ENCODE measurements around the gene HADHB.

HADHB gene

DNA sequence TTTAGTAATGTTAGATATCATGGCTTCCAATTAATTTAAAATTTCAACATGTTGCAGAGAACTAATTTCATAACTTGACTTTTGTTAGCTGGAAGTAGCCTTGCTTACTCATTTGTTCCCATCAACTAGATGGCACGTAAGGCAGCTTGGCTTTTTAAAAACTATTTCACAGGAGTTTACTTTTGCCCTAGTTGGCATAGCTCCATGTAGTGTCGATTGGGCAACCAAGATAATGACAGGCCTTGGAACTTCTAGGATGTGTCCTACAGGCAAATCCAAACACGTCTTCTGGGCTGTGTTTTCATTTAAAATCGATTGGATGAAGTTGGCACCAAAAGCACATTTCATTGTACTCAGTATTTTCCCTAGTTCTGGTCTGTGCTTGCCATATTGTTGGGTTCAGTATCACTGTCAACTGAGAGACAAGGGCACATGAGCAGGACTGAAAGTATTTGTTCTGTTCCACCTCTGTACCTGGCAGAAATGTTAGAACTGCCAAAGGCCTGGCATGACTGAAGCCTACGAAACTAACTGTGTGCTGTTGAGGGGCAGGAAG lies 29.4 kb downstream of the HADHB start:
- Histone ChIP-seq H3K36me3 (ENCODE audit: control insufficient read depth, insufficient read depth, low read length) (peaks cover 43% of the 10 kb centered on the region), H3K27ac (ENCODE audit: low read depth, low read length) (no peak overlapping the region)

DNA sequence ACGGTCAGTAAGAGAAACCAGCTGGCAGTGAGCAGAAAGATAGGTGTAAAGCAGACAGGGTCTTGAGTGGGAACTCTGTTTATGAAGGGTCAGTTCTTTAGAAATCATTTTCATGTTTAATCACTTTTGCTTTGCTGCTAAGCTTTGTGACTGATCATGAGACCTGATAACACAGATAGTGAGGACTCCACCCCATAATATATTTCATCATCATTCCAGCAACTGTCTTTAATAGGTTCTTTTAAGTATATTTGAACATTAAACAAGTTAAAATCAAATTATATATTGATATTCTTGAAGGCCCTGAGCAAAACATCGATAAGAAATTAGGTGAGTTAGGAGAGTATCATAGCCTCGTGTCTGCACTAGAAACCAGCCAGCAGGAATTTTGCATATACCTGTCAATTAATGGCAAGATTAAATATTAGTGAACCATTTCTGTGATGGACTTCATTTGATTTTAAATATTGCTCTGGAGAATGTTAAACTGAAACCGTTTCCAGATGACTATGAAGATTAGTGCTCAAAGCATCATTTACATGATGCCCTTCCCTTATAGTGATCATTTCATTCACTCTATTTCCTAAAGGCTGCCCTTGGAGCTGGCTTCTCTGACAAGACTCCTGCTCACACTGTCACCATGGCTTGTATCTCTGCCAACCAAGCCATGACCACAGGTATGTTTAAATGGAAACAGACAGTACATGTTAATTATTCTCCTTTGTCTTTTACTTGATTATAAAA lies 31.9 kb downstream of the HADHB start:
- no peaks in the 10 kb centered on the region for H3K9me3 ChIP-seq (ENCODE audit: control insufficient read depth, insufficient read depth, low read length)
- H3K4me1 ChIP-seq (ENCODE audit: control insufficient read depth, insufficient read depth, low read length) = no peaks in the 10 kb centered on the region
- no peak overlapping the region for H3K4me3 ChIP-seq (ENCODE audit: low read depth, low read length)
- peaks cover 65% of the 10 kb centered on the region for H3K36me3 ChIP-seq (ENCODE audit: control insufficient read depth, insufficient read depth, low read length)
- no peak overlapping the region for H3K9ac ChIP-seq (ENCODE audit: low read depth, low read length)
- H3K27ac ChIP-seq (ENCODE audit: low read depth, low read length) = no peak overlapping the region
- no peaks in the 10 kb centered on the region for H3K27me3 ChIP-seq (ENCODE audit: control insufficient read depth, insufficient read depth, low read length)

More for the DNA sequence above, 29.4 kb downstream of the HADHB start:
- Histone ChIP-seq H3K27me3 (ENCODE audit: control insufficient read depth, insufficient read depth, low read length) (no peaks in the 10 kb centered on the region), H3K4me3 (ENCODE audit: low read depth, low read length) (no peak overlapping the region), H3K4me1 (ENCODE audit: control insufficient read depth, insufficient read depth, low read length) (no peaks in the 10 kb centered on the region), H3K9ac (ENCODE audit: low read depth, low read length) (no peak overlapping the region), H3K9me3 (ENCODE audit: control insufficient read depth, insufficient read depth, low read length) (no peaks in the 10 kb centered on the region)

DNA sequence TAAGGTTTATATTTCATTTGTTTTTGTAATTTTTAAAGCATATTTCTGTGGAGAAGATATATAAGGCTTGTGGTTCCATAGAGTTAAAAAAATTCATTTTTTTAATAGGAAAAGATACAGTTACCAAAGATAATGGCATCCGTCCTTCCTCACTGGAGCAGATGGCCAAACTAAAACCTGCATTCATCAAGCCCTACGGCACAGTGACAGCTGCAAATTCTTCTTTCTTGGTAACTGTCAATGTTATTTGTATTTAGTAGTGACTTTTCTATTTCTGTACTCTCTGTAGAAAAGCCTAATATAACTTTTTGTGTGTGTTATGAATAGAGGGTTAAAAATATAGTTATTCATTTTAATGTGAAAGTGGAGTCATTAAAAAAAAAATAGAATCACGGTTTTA lies 35.1 kb downstream of the HADHB start:
- Histone ChIP-seq H3K4me1 (ENCODE audit: control insufficient read depth, insufficient read depth, low read length) (no peaks in the 10 kb centered on the region), H3K36me3 (ENCODE audit: control insufficient read depth, insufficient read depth, low read length) (peaks cover 74% of the 10 kb centered on the region), H3K4me3 (ENCODE audit: low read depth, low read length) (no peak overlapping the region), H3K9me3 (ENCODE audit: control insufficient read depth, insufficient read depth, low read length) (no peaks in the 10 kb centered on the region), H3K9ac (ENCODE audit: low read depth, low read length) (no peak overlapping the region), H3K27me3 (ENCODE audit: control insufficient read depth, insufficient read depth, low read length) (no peaks in the 10 kb centered on the region), H3K27ac (ENCODE audit: low read depth, low read length) (no peak overlapping the region)

DNA sequence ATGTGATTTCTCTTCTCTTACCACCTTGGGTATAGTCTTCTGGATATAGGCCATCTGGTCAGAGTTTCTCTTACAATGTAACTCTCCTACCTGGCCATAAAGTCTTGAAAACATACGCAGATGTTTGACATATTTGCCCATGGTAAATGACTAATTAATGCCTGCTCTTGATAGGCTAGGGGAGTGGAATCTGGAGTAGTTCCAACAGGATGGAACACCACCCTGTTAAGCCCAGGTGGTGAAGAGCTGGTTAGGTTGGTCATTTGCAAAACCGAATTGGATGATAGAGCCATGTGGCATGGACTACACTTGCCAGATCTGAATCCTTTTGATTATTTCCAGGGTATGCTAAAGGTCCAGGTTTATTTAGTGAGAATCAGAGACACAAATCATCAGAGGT lies 36.5 kb downstream of the HADHB start:
- Histone ChIP-seq H3K9ac (ENCODE audit: low read depth, low read length) (no peak overlapping the region), H3K4me1 (ENCODE audit: control insufficient read depth, insufficient read depth, low read length) (no peaks in the 10 kb centered on the region), H3K36me3 (ENCODE audit: control insufficient read depth, insufficient read depth, low read length) (peaks cover 81% of the 10 kb centered on the region), H3K9me3 (ENCODE audit: control insufficient read depth, insufficient read depth, low read length) (no peaks in the 10 kb centered on the region), H3K27me3 (ENCODE audit: control insufficient read depth, insufficient read depth, low read length) (no peaks in the 10 kb centered on the region), H3K4me3 (ENCODE audit: low read depth, low read length) (no peak overlapping the region), H3K27ac (ENCODE audit: low read depth, low read length) (no peak overlapping the region)

DNA sequence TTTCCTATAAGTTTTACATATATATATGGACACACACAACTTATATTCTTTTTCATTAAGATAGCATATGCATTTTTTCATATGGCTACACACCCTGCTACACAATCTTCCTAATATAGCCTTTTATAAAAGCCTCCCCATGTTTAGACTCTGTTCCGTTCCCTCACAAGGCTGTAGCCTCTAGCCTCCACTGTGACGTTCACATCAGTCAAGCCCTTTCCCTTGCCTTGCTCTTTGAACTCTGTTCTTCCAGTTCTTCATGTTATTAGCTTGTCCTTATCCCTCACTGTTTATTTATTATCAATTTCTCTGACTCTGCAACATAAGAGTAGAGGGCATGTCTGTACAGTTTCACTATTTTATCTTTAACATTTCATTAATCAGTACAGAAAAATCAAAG lies 38.9 kb downstream of the HADHB start:
- H3K27ac ChIP-seq (ENCODE audit: low read depth, low read length) = no peak overlapping the region

DNA sequence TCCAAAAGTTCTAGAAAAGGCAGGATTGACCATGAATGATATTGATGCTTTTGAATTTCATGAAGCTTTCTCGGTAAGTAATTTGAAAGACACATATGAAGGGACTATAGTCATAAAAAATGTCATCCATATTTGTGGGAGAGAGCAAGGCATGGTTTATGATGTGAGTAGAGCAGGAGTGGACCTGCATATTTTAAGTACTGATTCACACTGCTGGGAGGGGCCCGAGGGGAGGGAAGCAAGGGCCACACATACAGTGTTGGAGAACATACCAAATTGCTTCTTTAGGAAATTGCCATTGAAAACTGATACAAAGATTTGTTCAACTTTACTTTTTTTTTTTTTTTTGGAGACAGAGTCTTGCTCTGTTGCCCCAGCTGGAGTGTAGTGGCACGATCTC lies 39.4 kb downstream of the HADHB start:
- no peak overlapping the region for H3K27ac ChIP-seq (ENCODE audit: low read depth, low read length)

More for the DNA sequence above, 38.9 kb downstream of the HADHB start:
- no peak overlapping the region for H3K4me3 ChIP-seq (ENCODE audit: low read depth, low read length)
- no peak overlapping the region for H3K9ac ChIP-seq (ENCODE audit: low read depth, low read length)
- peaks cover 73% of the 10 kb centered on the region for H3K36me3 ChIP-seq (ENCODE audit: control insufficient read depth, insufficient read depth, low read length)
- H3K4me1 ChIP-seq (ENCODE audit: control insufficient read depth, insufficient read depth, low read length) = no peaks in the 10 kb centered on the region
- no peaks in the 10 kb centered on the region for H3K9me3 ChIP-seq (ENCODE audit: control insufficient read depth, insufficient read depth, low read length)
- H3K27me3 ChIP-seq (ENCODE audit: control insufficient read depth, insufficient read depth, low read length) = no peaks in the 10 kb centered on the region

DNA sequence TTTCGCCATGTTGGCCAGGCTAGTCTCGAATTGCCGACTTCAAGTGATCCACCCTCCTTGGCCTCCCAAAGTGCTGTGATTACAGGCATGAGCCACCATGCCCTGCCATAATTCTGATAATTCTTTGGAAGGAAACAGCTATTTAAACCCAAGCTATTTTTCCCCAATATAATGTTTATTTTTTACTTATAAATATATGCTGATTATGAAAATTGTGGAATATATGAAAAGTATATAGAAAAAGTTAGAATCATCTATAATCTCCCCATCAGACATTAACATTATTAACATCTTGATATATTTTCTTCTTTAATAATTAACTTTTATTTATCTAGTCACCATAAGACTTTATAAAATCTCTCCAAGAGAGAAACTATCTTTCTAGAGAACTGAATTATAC lies 41.2 kb downstream of the HADHB start:
- no peak overlapping the region for H3K4me3 ChIP-seq (ENCODE audit: low read depth, low read length)
- no peaks in the 10 kb centered on the region for H3K9me3 ChIP-seq (ENCODE audit: control insufficient read depth, insufficient read depth, low read length)
- H3K36me3 ChIP-seq (ENCODE audit: control insufficient read depth, insufficient read depth, low read length) = peaks cover 58% of the 10 kb centered on the region

More for the DNA sequence above, 39.4 kb downstream of the HADHB start:
- Histone ChIP-seq H3K27me3 (ENCODE audit: control insufficient read depth, insufficient read depth, low read length) (no peaks in the 10 kb centered on the region), H3K9me3 (ENCODE audit: control insufficient read depth, insufficient read depth, low read length) (no peaks in the 10 kb centered on the region), H3K4me1 (ENCODE audit: control insufficient read depth, insufficient read depth, low read length) (no peaks in the 10 kb centered on the region), H3K36me3 (ENCODE audit: control insufficient read depth, insufficient read depth, low read length) (peaks cover 70% of the 10 kb centered on the region), H3K4me3 (ENCODE audit: low read depth, low read length) (no peak overlapping the region), H3K9ac (ENCODE audit: low read depth, low read length) (no peak overlapping the region)

DNA sequence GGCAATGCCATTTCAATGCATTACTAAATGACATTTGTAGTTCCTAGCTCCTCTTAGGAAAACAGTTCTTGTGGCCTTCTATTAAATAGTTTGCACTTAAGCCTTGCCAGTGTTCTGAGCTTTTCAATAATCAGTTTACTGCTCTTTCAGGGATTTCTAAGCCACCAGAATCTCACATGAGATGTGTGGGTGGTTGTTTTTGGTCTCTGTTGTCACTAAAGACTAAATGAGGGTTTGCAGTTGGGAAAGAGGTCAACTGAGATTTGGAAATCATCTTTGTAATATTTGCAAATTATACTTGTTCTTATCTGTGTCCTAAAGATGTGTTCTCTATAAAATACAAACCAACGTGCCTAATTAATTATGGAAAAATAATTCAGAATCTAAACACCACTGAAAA lies 45.3 kb downstream of the HADHB start:
- no peaks in the 10 kb centered on the region for H3K4me1 ChIP-seq (ENCODE audit: control insufficient read depth, insufficient read depth, low read length)

More for the DNA sequence above, 41.2 kb downstream of the HADHB start:
- Histone ChIP-seq H3K9ac (ENCODE audit: low read depth, low read length) (no peak overlapping the region), H3K27ac (ENCODE audit: low read depth, low read length) (no peak overlapping the region), H3K27me3 (ENCODE audit: control insufficient read depth, insufficient read depth, low read length) (no peaks in the 10 kb centered on the region), H3K4me1 (ENCODE audit: control insufficient read depth, insufficient read depth, low read length) (no peaks in the 10 kb centered on the region)

DNA sequence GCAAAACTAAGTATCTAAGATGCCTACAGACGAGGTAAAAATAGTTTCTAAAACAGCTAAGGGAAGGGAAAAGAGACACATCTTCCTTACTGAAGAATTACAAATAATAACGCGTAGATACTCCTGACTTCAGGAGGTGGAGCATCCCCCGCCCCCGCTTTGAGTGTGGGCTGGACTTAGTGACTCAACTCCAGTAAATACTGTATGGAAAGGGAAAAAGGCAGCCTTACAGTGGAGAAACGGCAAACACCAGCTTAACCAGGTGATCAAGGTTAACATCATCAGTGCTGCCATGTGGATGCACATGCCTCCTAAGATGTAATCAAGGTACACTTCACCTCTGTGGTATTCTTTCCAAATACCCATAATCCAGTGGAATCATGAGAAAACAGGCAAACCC lies 47.9 kb downstream of the HADHB start:
- no peak overlapping the region for H3K9ac ChIP-seq (ENCODE audit: low read depth, low read length)
- peaks cover 9% of the 10 kb centered on the region for H3K36me3 ChIP-seq (ENCODE audit: control insufficient read depth, insufficient read depth, low read length)
- H3K27me3 ChIP-seq (ENCODE audit: control insufficient read depth, insufficient read depth, low read length) = no peaks in the 10 kb centered on the region; the same call in 1 of the 2 replicates
- H3K4me1 ChIP-seq (ENCODE audit: control insufficient read depth, insufficient read depth, low read length) = peaks cover 8% of the 10 kb centered on the region; the same call in 1 of the 2 replicates
- no peak overlapping the region for H3K4me3 ChIP-seq (ENCODE audit: low read depth, low read length)
- no peaks in the 10 kb centered on the region for H3K9me3 ChIP-seq (ENCODE audit: control insufficient read depth, insufficient read depth, low read length)
- no peak overlapping the region for H3K27ac ChIP-seq (ENCODE audit: low read depth, low read length)

More for the DNA sequence above, 45.3 kb downstream of the HADHB start:
- no peak overlapping the region for H3K9ac ChIP-seq (ENCODE audit: low read depth, low read length)
- peaks cover 26% of the 10 kb centered on the region for H3K36me3 ChIP-seq (ENCODE audit: control insufficient read depth, insufficient read depth, low read length)
- H3K4me3 ChIP-seq (ENCODE audit: low read depth, low read length) = no peak overlapping the region
- no peaks in the 10 kb centered on the region for H3K9me3 ChIP-seq (ENCODE audit: control insufficient read depth, insufficient read depth, low read length)
- H3K27ac ChIP-seq (ENCODE audit: low read depth, low read length) = no peak overlapping the region
- H3K27me3 ChIP-seq (ENCODE audit: control insufficient read depth, insufficient read depth, low read length) = no peaks in the 10 kb centered on the region

DNA sequence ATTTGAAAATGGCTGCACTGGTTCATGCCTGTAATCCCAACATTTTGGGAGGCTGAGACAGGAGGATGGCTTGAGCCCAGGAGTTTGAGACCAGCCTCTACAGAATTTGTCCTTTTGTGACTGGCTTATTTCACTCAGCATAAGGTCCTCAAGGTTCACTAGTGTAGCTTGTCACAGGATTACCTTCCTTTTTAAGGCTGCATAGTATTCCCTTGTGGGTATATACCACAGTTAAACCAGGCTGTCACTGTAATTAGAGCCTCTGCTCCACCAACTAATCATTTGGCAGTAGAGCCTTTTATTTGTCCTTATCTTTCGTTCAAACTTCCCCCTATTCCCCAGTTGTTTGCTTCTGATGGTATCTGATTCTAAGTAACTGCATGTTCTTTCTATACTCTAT lies 50.8 kb downstream of the HADHB start:
- Histone ChIP-seq H3K4me3 (ENCODE audit: low read depth, low read length) (no peak overlapping the region), H3K36me3 (ENCODE audit: control insufficient read depth, insufficient read depth, low read length) (no peaks in the 10 kb centered on the region), H3K27ac (ENCODE audit: low read depth, low read length) (no peak overlapping the region), H3K9ac (ENCODE audit: low read depth, low read length) (no peak overlapping the region), H3K9me3 (ENCODE audit: control insufficient read depth, insufficient read depth, low read length) (no peaks in the 10 kb centered on the region), H3K4me1 (ENCODE audit: control insufficient read depth, insufficient read depth, low read length) (peaks cover 16% of the 10 kb centered on the region), H3K27me3 (ENCODE audit: control insufficient read depth, insufficient read depth, low read length) (no peaks in the 10 kb centered on the region; the same call in 1 of the 2 replicates)

DNA sequence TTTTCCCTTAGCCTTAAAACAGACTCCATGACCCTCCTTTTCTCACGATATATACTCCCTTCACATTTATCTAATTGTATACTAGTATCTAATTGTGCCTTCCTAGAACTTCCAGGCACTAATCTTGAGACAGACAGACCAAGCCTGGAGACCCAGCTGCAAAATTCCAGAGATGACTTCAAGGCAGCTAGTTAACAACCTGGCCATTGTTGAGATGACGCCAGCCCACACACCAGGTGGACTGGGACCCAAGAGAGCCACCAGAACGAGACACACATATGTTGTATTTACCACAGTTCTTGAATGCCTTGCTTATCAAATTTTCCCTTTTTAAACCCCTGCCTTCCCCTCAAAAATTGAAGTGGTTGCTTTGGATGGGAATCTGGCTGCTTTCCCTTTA lies 52.3 kb downstream of the HADHB start:
- Histone ChIP-seq H3K4me1 (ENCODE audit: control insufficient read depth, insufficient read depth, low read length) (peaks cover 24% of the 10 kb centered on the region), H3K9me3 (ENCODE audit: control insufficient read depth, insufficient read depth, low read length) (no peaks in the 10 kb centered on the region), H3K27me3 (ENCODE audit: control insufficient read depth, insufficient read depth, low read length) (no peaks in the 10 kb centered on the region; the same call in 1 of the 2 replicates), H3K36me3 (ENCODE audit: control insufficient read depth, insufficient read depth, low read length) (no peaks in the 10 kb centered on the region), H3K27ac (ENCODE audit: low read depth, low read length) (no peak overlapping the region), H3K9ac (ENCODE audit: low read depth, low read length) (no peak overlapping the region), H3K4me3 (ENCODE audit: low read depth, low read length) (no peak overlapping the region)

All from HUES48 (cell line).